Calu3 (cell line): Measurements from ENCODE around the gene DBI. TPM values are rescaled to one million over a fixed set of nuclear protein-coding genes. Genes with fewer than 3 reads are reported as not detected.
"Not testable (repeated sequence)": the region's sequence is repeated elsewhere in the genome, so short reads cannot be mapped to it uniquely, and the experiment has no call there.

Source experiments
- BruUV-seq: library from RNA; stranded (reverse); fragments of 400-500 nt; replicated peaks from 2 replicates; lab custom pipeline; 2021; lab: Mats Ljungman, UMichigan
- CTCF ChIA-PET: fragments of 300-600 bp; sonication (Branson Sonifier 250); formaldehyde crosslinking; loops from one replicate; lab custom pipeline; 2022; ENCODE audit warnings: antibody characterized with exemption; lab: Charles Lee
- DNase-seq: peaks from one replicate; pipeline ENCODE4 v3.0.0; 2022
- H3K27ac Mint-ChIP-seq: one replicate; pipeline ENCODE4 v1.8.0; 2022; ENCODE audit warnings: mixed read lengths; ENCODE audit not compliant: unreplicated experiment
- H3K27me3 Mint-ChIP-seq: one replicate; pipeline ENCODE4 v1.8.0; 2022; ENCODE audit warnings: mixed read lengths; ENCODE audit not compliant: unreplicated experiment
- H3K36me3 Mint-ChIP-seq: one replicate; pipeline ENCODE4 v1.8.0; 2022; ENCODE audit warnings: mild to moderate bottlenecking, moderate library complexity, mixed read lengths; ENCODE audit not compliant: insufficient read depth, unreplicated experiment
- H3K4me1 Mint-ChIP-seq: one replicate; pipeline ENCODE4 v1.8.0; 2022; ENCODE audit warnings: mild to moderate bottlenecking, low read depth, mixed read lengths; ENCODE audit not compliant: unreplicated experiment
- H3K4me3 Mint-ChIP-seq: one replicate; pipeline ENCODE4 v1.8.0; 2022; ENCODE audit warnings: mild to moderate bottlenecking, low read depth, moderate library complexity, mixed read lengths; ENCODE audit not compliant: unreplicated experiment
- H3K9me3 Mint-ChIP-seq: one replicate; pipeline ENCODE4 v1.8.0; 2022; ENCODE audit warnings: low read depth, mixed read lengths; ENCODE audit not compliant: unreplicated experiment
- intact Hi-C: fragments of 100-400 bp; cut with micrococcal nuclease; formaldehyde crosslinking; loops from one replicate; pipeline ENCODE4 v1.10.0; 2022; ENCODE audit not compliant: unreplicated experiment
- total RNA-seq: library from RNA; stranded (reverse); gene quantifications from 2 replicates; pipeline ENCODE4 v1.2.3, GENCODE V29; 2022
- TF ChIP-seq, protein P1 (sequence below): fragments of 200-600 bp; IDR thresholded peaks from one replicate; pipeline ENCODE4 v1.8.0; 2022; ENCODE audit warnings: antibody characterized with exemption; ENCODE audit not compliant: unreplicated experiment

DBI gene
- total RNA-seq, 1 experiment from 2014 or later: 222 TPM

DNA sequence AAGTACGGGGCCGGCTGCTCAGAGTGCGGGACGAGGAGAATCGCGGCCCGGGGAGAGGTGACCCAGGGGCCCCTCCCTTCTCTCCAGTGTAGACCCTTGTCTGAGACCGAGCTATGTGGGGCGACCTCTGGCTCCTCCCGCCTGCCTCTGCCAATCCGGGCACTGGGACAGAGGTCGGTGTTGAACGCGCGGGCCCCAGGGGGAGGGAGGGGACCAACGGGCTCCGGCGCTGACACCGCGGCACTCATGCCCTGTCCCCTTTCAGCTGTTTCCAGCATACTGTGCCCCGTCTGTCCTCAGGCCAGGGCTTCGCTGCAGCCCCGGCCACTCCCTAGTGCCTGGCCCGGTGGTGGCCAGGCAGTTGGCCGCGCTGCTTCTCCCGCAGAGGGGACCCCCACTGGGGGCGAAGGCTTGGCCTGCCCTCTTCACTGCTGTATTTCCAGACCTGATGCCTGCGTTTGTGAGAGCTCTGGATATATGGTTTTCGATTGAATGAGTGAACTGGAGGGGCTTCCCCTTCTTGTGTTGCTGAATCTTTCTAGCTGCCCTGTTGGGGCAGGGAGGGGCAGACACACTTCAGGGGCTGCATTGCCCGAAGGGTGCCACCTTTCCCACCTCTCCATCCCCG lies 809 bp downstream of the DBI start:
- peak; percentile 63 for DNase-seq
- no peaks in the 10 kb centered on the region for H3K27me3 Mint-ChIP-seq
- no peaks in the 10 kb centered on the region for H3K9me3 Mint-ChIP-seq
- peak overlapping the region; percentile 60 for H3K4me3 Mint-ChIP-seq
- intact Hi-C loops: no loop called here
- peaks cover 20% of the 10 kb centered on the region for H3K4me1 Mint-ChIP-seq
- BruUV-seq: no TSS peak
- CTCF ChIA-PET: interaction anchor here (1.1 to 1.4 kb wide), 2 partner anchors 12 to 16 kb away, joined by 3 to 5 read pairs; no protein-coding TSS in a partner anchor
- H3K36me3 Mint-ChIP-seq: peaks cover 44% of the 10 kb centered on the region
- TF ChIP-seq, protein P1, sequence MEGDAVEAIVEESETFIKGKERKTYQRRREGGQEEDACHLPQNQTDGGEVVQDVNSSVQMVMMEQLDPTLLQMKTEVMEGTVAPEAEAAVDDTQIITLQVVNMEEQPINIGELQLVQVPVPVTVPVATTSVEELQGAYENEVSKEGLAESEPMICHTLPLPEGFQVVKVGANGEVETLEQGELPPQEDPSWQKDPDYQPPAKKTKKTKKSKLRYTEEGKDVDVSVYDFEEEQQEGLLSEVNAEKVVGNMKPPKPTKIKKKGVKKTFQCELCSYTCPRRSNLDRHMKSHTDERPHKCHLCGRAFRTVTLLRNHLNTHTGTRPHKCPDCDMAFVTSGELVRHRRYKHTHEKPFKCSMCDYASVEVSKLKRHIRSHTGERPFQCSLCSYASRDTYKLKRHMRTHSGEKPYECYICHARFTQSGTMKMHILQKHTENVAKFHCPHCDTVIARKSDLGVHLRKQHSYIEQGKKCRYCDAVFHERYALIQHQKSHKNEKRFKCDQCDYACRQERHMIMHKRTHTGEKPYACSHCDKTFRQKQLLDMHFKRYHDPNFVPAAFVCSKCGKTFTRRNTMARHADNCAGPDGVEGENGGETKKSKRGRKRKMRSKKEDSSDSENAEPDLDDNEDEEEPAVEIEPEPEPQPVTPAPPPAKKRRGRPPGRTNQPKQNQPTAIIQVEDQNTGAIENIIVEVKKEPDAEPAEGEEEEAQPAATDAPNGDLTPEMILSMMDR: no peak
- H3K27ac Mint-ChIP-seq: peak overlapping the region; percentile 87

DNA sequence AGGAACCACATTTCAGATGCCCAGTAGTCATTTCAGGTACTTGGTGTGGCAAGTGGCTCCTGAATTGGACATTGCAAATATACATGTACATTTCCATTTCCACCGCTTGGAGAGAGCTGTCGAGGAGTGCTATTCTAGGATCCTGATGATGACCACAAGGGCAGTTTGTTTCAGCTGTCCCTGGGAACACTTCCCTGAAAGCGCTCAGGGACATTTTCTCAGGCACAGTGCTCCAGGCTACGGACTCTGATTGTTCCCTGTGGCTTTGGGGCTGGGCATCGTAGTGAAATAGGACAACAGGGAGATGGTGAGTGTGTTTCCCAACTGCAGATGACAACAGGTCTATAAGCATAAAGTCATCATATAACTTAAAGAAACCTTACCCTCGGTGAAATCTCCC lies 3.1 kb downstream of the DBI start:
- TF ChIP-seq, protein P1: no peak
- no peak overlapping the region for H3K4me3 Mint-ChIP-seq
- no peak overlapping the region for H3K27ac Mint-ChIP-seq
- CTCF ChIA-PET: interaction anchor here (0.6 kb wide), 1 partner anchor 22 kb away, joined by 8 read pairs; no protein-coding TSS in a partner anchor
- no peak for DNase-seq
- intact Hi-C loops: no loop called here
- no peaks in the 10 kb centered on the region for H3K9me3 Mint-ChIP-seq
- H3K36me3 Mint-ChIP-seq: peaks cover 55% of the 10 kb centered on the region
- no peaks in the 10 kb centered on the region for H3K27me3 Mint-ChIP-seq
- BruUV-seq: no TSS peak
- H3K4me1 Mint-ChIP-seq: peaks cover 13% of the 10 kb centered on the region

DNA sequence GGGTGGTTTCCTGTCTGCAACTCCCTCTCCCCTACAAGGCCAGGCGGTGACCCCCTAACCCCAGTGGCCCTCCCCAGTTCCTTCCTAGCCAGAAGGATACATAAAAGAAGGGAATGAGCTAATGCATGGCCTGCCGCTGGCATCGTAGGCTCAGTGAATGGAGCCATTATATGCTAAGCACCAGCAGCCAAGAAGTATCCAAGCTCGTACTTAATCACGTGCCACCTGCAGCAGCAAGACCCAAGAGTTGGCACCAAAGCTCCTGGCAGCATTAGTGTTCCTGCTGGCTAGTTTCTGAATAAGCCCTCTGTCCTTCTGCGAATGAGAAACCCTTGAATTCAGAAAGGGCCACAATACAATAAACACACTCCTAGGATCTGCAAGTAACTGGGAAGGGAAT lies 4.3 kb downstream of the DBI start:
- BruUV-seq: no TSS peak
- CTCF ChIA-PET: no interaction called here
- no peaks in the 10 kb centered on the region for H3K27me3 Mint-ChIP-seq
- H3K9me3 Mint-ChIP-seq: no peaks in the 10 kb centered on the region
- no peak for DNase-seq
- TF ChIP-seq, protein P1: no peak
- H3K4me1 Mint-ChIP-seq: peaks cover under 1% of the 10 kb centered on the region
- H3K4me3 Mint-ChIP-seq: no peak overlapping the region
- intact Hi-C loops: no loop called here
- peaks cover 51% of the 10 kb centered on the region for H3K36me3 Mint-ChIP-seq
- no peak overlapping the region for H3K27ac Mint-ChIP-seq

DNA sequence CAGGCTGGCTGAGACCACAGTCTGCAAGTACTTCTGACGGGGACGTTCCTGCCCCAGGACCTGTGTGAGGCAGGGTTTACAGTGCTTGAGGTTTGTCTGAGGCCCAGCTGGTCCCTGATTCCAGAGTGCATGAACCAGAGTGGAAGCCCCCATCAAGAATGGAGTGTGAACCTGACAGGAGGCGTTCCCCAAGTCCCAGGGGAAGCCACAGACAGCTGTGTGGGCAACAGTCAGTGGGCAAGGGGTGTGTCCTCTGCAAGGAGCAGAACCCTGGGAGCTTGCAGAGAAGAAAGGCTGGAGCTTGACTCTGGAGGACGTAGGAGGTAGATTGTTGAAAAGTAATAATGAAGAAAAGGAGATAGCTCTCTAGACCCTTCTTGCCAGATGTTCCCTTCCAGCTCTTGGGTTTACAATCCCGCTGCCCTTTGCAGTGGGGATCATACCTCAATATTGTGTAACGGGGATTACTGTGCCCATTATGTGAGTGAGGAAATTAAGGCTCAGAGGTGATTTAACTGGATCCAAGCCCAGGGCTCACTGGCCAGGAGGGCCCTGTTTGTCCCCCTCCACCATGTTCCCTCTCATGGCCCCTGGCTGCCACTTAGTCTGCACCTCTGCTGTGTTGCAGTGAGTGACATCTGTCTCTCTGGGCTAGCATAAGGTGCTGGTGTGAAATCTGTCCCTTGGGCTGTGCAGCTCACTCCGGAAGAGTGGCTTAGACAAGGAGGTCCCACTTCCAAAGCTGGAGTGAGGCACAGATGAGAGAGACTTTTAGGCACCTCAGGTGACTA lies 6.2 kb downstream of the DBI start:
- no peaks in the 10 kb centered on the region for H3K4me1 Mint-ChIP-seq
- intact Hi-C loops: no loop called here
- no TSS peak for BruUV-seq
- CTCF ChIA-PET: no interaction called here
- H3K27me3 Mint-ChIP-seq: no peaks in the 10 kb centered on the region
- no peak for DNase-seq
- no peak overlapping the region for H3K27ac Mint-ChIP-seq
- TF ChIP-seq, protein P1: no peak
- no peaks in the 10 kb centered on the region for H3K9me3 Mint-ChIP-seq
- H3K36me3 Mint-ChIP-seq: peaks cover 32% of the 10 kb centered on the region
- H3K4me3 Mint-ChIP-seq: no peak overlapping the region

DNA sequence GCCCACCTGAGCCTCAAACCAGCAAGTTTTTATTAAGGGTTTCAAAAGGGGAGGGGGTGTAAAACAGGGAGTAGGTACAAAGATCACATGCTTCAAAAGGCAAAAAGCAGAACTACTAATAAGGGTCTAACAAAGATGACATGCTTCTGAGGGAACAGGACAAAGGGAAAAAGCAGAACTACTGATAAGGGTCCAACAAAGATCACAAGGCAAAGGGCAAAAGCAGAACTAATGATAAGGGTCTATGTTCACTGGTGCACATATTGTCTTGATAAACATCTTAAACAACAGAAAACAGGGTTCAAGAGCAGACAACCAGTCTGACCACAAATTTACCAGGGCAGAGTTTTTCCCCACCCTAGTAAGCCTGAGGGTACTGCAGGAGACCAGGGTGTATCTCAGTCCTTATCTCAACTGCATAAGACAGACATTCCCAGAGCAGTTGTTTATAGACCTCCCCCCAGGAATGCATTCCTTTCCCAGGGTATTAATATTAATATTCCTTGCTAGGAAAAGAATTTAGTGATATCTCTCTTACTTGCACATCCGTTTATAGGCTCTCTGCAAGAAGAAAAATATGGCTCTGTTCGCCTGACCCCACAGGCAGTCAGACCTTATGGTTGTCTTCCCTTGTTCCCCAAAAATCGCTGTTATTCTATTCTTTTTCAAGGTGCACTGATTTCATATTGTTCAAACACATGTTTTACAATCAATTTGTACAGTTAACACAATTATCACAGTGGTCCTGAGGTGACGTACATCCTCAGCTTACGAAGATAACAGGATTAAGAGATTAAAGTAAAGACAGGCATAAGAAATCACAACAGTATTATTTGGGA lies 7.3 kb downstream of the DBI start:
- DNase-seq, H3K27me3 Mint-ChIP-seq, CTCF ChIA-PET, H3K9me3 Mint-ChIP-seq, BruUV-seq, H3K4me3 Mint-ChIP-seq, intact Hi-C loops, H3K27ac Mint-ChIP-seq, H3K4me1 Mint-ChIP-seq: not testable (repeated sequence)
- peaks cover 20% of the 10 kb centered on the region for H3K36me3 Mint-ChIP-seq

DNA sequence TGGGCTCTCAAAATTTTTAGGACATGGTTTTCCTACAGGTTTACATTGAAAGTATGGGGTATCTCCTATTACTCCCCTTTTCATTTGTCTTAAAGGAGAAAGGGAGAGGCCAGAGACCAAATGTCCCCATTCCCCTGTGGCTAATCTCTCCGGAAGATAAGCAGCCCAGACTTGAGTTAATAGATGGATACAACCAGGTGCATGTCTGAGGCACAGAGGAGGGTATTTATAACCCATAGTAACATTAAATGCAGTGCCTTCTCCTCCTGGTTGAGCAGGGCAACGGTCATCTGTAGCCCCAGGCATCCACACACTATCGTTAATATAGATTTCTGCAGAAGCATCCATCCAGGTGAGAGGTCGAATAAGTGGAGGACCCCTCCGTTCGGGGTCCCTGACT lies 9.6 kb downstream of the DBI start:
- peaks cover 15% of the 10 kb centered on the region for H3K36me3 Mint-ChIP-seq
- H3K4me3 Mint-ChIP-seq, H3K27me3 Mint-ChIP-seq, BruUV-seq, H3K4me1 Mint-ChIP-seq, CTCF ChIA-PET, DNase-seq, H3K27ac Mint-ChIP-seq, H3K9me3 Mint-ChIP-seq, intact Hi-C loops: not testable (repeated sequence)
